Measurements from ENCODE around the gene PIK3CB. TPM values are rescaled to one million over a fixed set of nuclear protein-coding genes. Genes with fewer than 3 reads are reported as not detected.

The PIK3CB gene
- total RNA-seq, 2 experiments from 2014 or later = 23.0 to 26.4 TPM

DNA sequence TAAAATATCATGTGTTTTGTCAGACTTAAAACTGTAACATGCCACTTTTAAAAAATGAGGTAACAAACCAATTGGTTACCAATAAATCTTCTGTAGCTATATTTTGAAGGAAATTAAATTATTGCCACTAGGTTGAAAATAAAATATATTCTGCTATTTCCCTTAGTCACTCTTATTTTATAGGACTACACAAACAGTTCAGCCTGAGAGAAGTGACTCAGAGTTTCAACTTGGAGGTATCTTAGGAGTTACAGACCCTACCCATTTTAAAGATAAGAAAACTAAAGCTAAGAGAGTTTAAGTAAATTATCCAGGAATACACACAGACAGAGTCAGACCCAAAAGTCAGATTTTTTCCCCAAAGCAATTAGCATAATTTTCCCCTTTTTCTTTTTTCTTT lies 65.1 kb downstream of the PIK3CB start:
- H3K36me3 ChIP-seq (ENCODE audit: insufficient read depth, low read length) = peaks cover 17% of the 10 kb centered on the region
- TF ChIP-seq, protein P1, sequence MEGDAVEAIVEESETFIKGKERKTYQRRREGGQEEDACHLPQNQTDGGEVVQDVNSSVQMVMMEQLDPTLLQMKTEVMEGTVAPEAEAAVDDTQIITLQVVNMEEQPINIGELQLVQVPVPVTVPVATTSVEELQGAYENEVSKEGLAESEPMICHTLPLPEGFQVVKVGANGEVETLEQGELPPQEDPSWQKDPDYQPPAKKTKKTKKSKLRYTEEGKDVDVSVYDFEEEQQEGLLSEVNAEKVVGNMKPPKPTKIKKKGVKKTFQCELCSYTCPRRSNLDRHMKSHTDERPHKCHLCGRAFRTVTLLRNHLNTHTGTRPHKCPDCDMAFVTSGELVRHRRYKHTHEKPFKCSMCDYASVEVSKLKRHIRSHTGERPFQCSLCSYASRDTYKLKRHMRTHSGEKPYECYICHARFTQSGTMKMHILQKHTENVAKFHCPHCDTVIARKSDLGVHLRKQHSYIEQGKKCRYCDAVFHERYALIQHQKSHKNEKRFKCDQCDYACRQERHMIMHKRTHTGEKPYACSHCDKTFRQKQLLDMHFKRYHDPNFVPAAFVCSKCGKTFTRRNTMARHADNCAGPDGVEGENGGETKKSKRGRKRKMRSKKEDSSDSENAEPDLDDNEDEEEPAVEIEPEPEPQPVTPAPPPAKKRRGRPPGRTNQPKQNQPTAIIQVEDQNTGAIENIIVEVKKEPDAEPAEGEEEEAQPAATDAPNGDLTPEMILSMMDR (IDR thresholded peaks at IDR 0.05) = no peak
- H3K4me3 ChIP-seq (ENCODE audit: low read length) = no peak overlapping the region
- Mint-ChIP-seq H3K36me3 (ENCODE audit: low read depth) (peaks cover 48% of the 10 kb centered on the region), H3K9me3 (no peaks in the 10 kb centered on the region), H3K27ac (peak overlapping the region; percentile 64), H3K27me3 (no peaks in the 10 kb centered on the region), H3K4me1 (ENCODE audit: low read depth) (peaks cover 34% of the 10 kb centered on the region), H3K4me3 (no peak overlapping the region)
- H3K27me3 ChIP-seq (ENCODE audit: control insufficient read depth in 1 of 2, insufficient read depth in 2 of 2, low read length in 2 of 2) = no peaks in the 10 kb centered on the region
- ChIA-PET CTCF (interaction anchor here (1.3 kb wide), 1 partner anchor 154 kb away, joined by 4 read pairs; no protein-coding TSS in a partner anchor), POLR2A (interaction anchor here (1.0 kb wide), 1 partner anchor 65 kb away, joined by 3 read pairs; no protein-coding TSS in a partner anchor)
- H3K27ac ChIP-seq (ENCODE audit: low read depth in 1 of 2, low read length in 2 of 2) = no peak overlapping the region
- DNase-seq (no peak), ATAC-seq (ENCODE audit: poor library complexity) (no peak)
- intact Hi-C loops (cut with DNase I, micrococcal nuclease) = no loop called here
- H3K4me1 ChIP-seq (ENCODE audit: insufficient read depth, low read length) = peaks cover 4% of the 10 kb centered on the region
- peaks cover 12 to 20% of the 10 kb centered on the region in 2 experiments for H3K9me3 ChIP-seq (ENCODE audit: control insufficient read depth in 1 of 2, insufficient read depth in 1 of 2, low read length in 2 of 2)

DNA sequence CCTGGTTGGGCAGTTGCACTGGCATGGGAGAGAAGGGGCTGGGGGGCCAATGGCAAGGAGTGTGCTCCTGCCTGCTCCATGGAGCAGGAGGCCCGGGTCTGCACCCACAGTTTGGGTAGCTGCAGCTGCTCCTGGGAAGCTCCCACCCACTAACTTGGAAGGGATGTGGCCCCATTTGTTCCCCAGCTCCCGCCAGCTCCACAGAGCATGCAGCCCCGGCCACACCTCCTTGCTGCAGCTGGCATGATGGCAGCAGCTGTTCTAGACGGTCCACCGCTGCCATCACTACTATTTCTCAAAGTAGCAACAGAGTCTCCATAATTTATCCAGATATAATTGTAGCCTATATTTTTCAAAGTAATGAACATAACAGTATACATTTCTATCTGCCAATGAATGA lies 65.8 kb downstream of the PIK3CB start:
- Mint-ChIP-seq H3K9me3 (no peaks in the 10 kb centered on the region), H3K4me1 (ENCODE audit: low read depth) (peaks cover 30% of the 10 kb centered on the region), H3K36me3 (ENCODE audit: low read depth) (peaks cover 42% of the 10 kb centered on the region), H3K4me3 (no peak overlapping the region), H3K27ac (peak overlapping the region; percentile 64), H3K27me3 (no peaks in the 10 kb centered on the region)
- DNase-seq (no peak), ATAC-seq (ENCODE audit: poor library complexity) (no peak)
- ChIA-PET CTCF (interaction anchor here (0.6 to 1.3 kb wide), 2 partner anchors 12 to 155 kb away, joined by 3 to 4 read pairs; no protein-coding TSS in a partner anchor), POLR2A (interaction anchor here (1.0 kb wide), 1 partner anchor 65 kb away, joined by 3 read pairs; no protein-coding TSS in a partner anchor)
- intact Hi-C loops (cut with DNase I, micrococcal nuclease) = no loop called here
- H3K27ac ChIP-seq (ENCODE audit: low read depth in 1 of 2, low read length in 2 of 2) = no peak overlapping the region
- peaks cover 4% of the 10 kb centered on the region for H3K4me1 ChIP-seq (ENCODE audit: insufficient read depth, low read length)
- no peaks in the 10 kb centered on the region for H3K27me3 ChIP-seq (ENCODE audit: control insufficient read depth in 1 of 2, insufficient read depth in 2 of 2, low read length in 2 of 2)
- TF ChIP-seq, protein P1 (IDR thresholded peaks at IDR 0.05) = no peak
- no peak overlapping the region for H3K4me3 ChIP-seq (ENCODE audit: low read length)
- peaks cover 17% of the 10 kb centered on the region for H3K36me3 ChIP-seq (ENCODE audit: insufficient read depth, low read length)
- H3K9me3 ChIP-seq (ENCODE audit: control insufficient read depth in 1 of 2, insufficient read depth in 1 of 2, low read length in 2 of 2) = peaks cover 12 to 20% of the 10 kb centered on the region in 2 experiments

DNA sequence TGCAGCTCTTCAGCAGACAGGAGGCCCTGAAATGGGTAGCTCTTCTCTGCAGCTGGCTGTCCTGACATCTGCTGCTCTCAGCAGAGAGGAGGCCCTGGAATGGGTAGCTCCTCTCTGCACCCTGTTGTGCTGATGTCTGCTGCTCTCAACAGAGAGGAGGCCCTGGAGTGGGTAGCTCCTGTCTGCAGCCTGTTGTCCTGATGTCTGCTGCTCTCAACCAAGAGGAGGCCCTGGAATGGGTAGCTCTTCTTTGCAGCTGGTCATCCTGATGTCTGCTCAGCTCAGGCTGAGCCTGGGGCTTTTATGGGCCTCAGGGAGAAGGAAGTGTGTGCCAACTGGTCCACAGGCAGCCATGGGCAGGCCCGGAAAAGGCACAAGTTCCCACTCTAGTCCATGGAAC lies 66.6 kb downstream of the PIK3CB start:
- ChIA-PET POLR2A (no interaction called here), CTCF (no interaction called here)
- H3K36me3 ChIP-seq (ENCODE audit: insufficient read depth, low read length) = peaks cover 17% of the 10 kb centered on the region
- H3K4me1 ChIP-seq (ENCODE audit: insufficient read depth, low read length) = peaks cover 4% of the 10 kb centered on the region
- ATAC-seq (ENCODE audit: poor library complexity) (no peak), DNase-seq (no peak)
- intact Hi-C loops (cut with DNase I, micrococcal nuclease) = no loop called here
- no peak overlapping the region for H3K27ac ChIP-seq (ENCODE audit: low read depth in 1 of 2, low read length in 2 of 2)
- no peak overlapping the region for H3K4me3 ChIP-seq (ENCODE audit: low read length)
- Mint-ChIP-seq H3K36me3 (ENCODE audit: low read depth) (peaks cover 37% of the 10 kb centered on the region), H3K9me3 (no peaks in the 10 kb centered on the region), H3K4me1 (ENCODE audit: low read depth) (peaks cover 25% of the 10 kb centered on the region), H3K27ac (no peak overlapping the region), H3K4me3 (no peak overlapping the region), H3K27me3 (no peaks in the 10 kb centered on the region)
- no peaks in the 10 kb centered on the region for H3K27me3 ChIP-seq (ENCODE audit: control insufficient read depth in 1 of 2, insufficient read depth in 2 of 2, low read length in 2 of 2)
- peaks cover 12 to 20% of the 10 kb centered on the region in 2 experiments for H3K9me3 ChIP-seq (ENCODE audit: control insufficient read depth in 1 of 2, insufficient read depth in 1 of 2, low read length in 2 of 2)
- TF ChIP-seq, protein P1 (IDR thresholded peaks at IDR 0.05) = no peak
